Testis (tissue), 3 donors: ENCODE data around the gene MAMLD1. TPM values are rescaled to one million over a fixed set of nuclear protein-coding genes. Genes with fewer than 3 reads are reported as not detected.

Experiments
- DNase-seq: peaks from one replicate; pipeline ENCODE4 v3.0.0-alpha.2; 2019
- H3K27ac ChIP-seq, 2 donors: fragments of 200-600 bp; sonication (generic); one replicate each; pipeline ENCODE4 v1.5.1; 2019
- H3K27me3 ChIP-seq: fragments of 200-600 bp; sonication (generic); one replicate; pipeline ENCODE4 v1.5.1; 2019
- H3K36me3 ChIP-seq: fragments of 200-600 bp; sonication (generic); one replicate; pipeline ENCODE4 v1.5.1; 2017; ENCODE audit warnings: low read depth; ENCODE audit errors: missing control alignments
- H3K4me1 ChIP-seq: fragments of 200-600 bp; sonication (generic); one replicate; pipeline ENCODE4 v1.5.1; 2019
- H3K4me3 ChIP-seq, 2 donors: fragments of 200-600 bp; sonication (generic); one replicate each; pipeline ENCODE4 v1.5.1; 2017 to 2019
- H3K9me3 ChIP-seq: fragments of 200-600 bp; sonication (generic); one replicate; pipeline ENCODE4 v1.5.1; 2017
- POLR2A ChIP-seq: fragments of 450-650 bp; IDR thresholded peaks from one replicate; pipeline ENCODE4 v1.6.1; 2017; ENCODE audit warnings: antibody characterized with exemption, mild to moderate bottlenecking, moderate library complexity
- WGBS, 2 donors: methylation state at CpG; one replicate each; pipeline ENCODE4 v1.1.5; 2018; 5-methylcytosine and 5-hydroxymethylcytosine counted together
- intact Hi-C: fragments of 100-400 bp; cut with DNase I; formaldehyde crosslinking; loops from one replicate; pipeline ENCODE4 v1.15.1; 2023; ENCODE audit warnings: low total_unique reads
- polyA plus RNA-seq: library from polyadenylated mRNA; stranded (reverse); fragments of 350-450 nt; fragmentation: Illumina TruSeq; extraction: RNeasy Lipid Tissue Mini Kit (QIAGEN cat#74804); gene quantifications from one replicate; pipeline ENCODE4 v1.2.3, GENCODE V29; 2014; ENCODE audit warnings: low read depth, low replicate concordance; ENCODE audit not compliant: insufficient read depth
- total RNA-seq, 2 donors: library from RNA; depleted of rRNA; stranded (reverse); fragments of >200 nt; gene quantifications; one replicate each; pipeline ENCODE4 v1.2.3, GENCODE V29; 2016
- TF ChIP-seq, protein P1 (sequence below), 3 experiments: fragments of 450-650 bp in 2 of 3; fragments of 200-600 bp in 1 of 3; sonication (generic) in 1 of 3; IDR thresholded peaks; one replicate each; pipeline ENCODE4 v1.5.1; 2016 to 2019; ENCODE audit warnings: antibody characterized with exemption in 3 of 3, mild to moderate bottlenecking in 2 of 3, moderate library complexity in 1 of 3

Gene MAMLD1
- total and polyA plus RNA-seq, 3 donors from 2014 or later, result 31.3 to 91.5 (median 70.6) TPM

GRCh38 chrX:150323020-150323419, 40.1 kb upstream of the MAMLD1 start:
- DNase-seq, result no peak
- H3K4me1 ChIP-seq, result no peaks in the 10 kb centered on the region
- H3K4me3 ChIP-seq, result no peak overlapping the region
- H3K9me3 ChIP-seq, result no peaks in the 10 kb centered on the region
- intact Hi-C loops, result no loop called here
- no peak overlapping the region for H3K27ac ChIP-seq
- H3K36me3 ChIP-seq, result no peaks in the 10 kb centered on the region
- no peak for TF ChIP-seq POLR2A
- H3K27me3 ChIP-seq, result no peaks in the 10 kb centered on the region

- no peak for TF ChIP-seq POLR2A
- TF ChIP-seq, protein P1, sequence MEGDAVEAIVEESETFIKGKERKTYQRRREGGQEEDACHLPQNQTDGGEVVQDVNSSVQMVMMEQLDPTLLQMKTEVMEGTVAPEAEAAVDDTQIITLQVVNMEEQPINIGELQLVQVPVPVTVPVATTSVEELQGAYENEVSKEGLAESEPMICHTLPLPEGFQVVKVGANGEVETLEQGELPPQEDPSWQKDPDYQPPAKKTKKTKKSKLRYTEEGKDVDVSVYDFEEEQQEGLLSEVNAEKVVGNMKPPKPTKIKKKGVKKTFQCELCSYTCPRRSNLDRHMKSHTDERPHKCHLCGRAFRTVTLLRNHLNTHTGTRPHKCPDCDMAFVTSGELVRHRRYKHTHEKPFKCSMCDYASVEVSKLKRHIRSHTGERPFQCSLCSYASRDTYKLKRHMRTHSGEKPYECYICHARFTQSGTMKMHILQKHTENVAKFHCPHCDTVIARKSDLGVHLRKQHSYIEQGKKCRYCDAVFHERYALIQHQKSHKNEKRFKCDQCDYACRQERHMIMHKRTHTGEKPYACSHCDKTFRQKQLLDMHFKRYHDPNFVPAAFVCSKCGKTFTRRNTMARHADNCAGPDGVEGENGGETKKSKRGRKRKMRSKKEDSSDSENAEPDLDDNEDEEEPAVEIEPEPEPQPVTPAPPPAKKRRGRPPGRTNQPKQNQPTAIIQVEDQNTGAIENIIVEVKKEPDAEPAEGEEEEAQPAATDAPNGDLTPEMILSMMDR (IDR thresholded peaks at IDR 0.05), result no peak
- Histone ChIP-seq H3K27ac (no peak overlapping the region), H3K4me1 (no peaks in the 10 kb centered on the region), H3K36me3 (no peaks in the 10 kb centered on the region), H3K9me3 (no peaks in the 10 kb centered on the region), H3K4me3 (no peak overlapping the region), H3K27me3 (no peaks in the 10 kb centered on the region)
- no peak for DNase-seq
- intact Hi-C loops, result no loop called here
- 76 to 79% methylated on average over 4 of the region's 4 CpGs for WGBS, 2 donors
Measured at GRCh38 chrX:150324035-150324728, 38.9 kb upstream of the MAMLD1 start.

DNA sequence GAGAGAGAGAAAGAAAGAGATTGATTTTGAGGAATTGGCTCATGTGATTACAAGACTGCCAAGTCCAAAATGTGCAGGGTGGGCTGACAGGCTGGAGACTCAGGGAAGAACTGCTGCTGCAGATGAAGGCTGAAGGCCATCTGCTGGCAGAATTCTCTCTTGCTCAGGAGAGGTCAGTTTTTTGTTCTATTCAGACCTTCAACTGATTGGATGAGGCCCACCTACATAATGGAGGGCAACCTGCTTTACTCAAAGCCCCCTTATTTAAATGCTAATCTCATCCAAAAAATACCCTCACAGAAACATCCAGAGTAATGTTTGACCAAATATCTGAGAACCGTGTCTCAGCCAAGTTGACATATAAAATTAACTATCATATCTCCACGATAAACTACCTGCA, 38.2 kb upstream of the MAMLD1 start:
- no peak for DNase-seq
- Histone ChIP-seq H3K27ac (no peak overlapping the region), H3K4me1 (no peaks in the 10 kb centered on the region), H3K9me3 (no peaks in the 10 kb centered on the region), H3K4me3 (no peak overlapping the region), H3K27me3 (no peaks in the 10 kb centered on the region), H3K36me3 (no peaks in the 10 kb centered on the region)
- TF ChIP-seq, protein P1 (IDR thresholded peaks at IDR 0.05), result no peak
- TF ChIP-seq POLR2A, result no peak
- 83 to 91% methylated on average over 2 of the region's 2 CpGs for WGBS, 2 donors
- intact Hi-C loops, result no loop called here

GRCh38 chrX:150326541-150327247, 36.4 kb upstream of the MAMLD1 start:
- Histone ChIP-seq H3K27me3 (no peaks in the 10 kb centered on the region), H3K4me3 (no peak overlapping the region), H3K27ac (no peak overlapping the region), H3K4me1 (no peaks in the 10 kb centered on the region), H3K36me3 (no peaks in the 10 kb centered on the region), H3K9me3 (no peaks in the 10 kb centered on the region)
- TF ChIP-seq POLR2A, result no peak
- TF ChIP-seq, protein P1 (IDR thresholded peaks at IDR 0.05), result no peak
- 35 to 50% methylated on average over 3 to 4 of the region's 7 CpGs for WGBS, 2 donors
- no peak for DNase-seq
- intact Hi-C loops, result no loop called here

- TF ChIP-seq POLR2A, result no peak
- TF ChIP-seq, protein P1 (IDR thresholded peaks at IDR 0.05), result no peak
- H3K36me3 ChIP-seq, result no peaks in the 10 kb centered on the region
- H3K4me1 ChIP-seq, result no peaks in the 10 kb centered on the region
- H3K9me3 ChIP-seq, result no peaks in the 10 kb centered on the region
- 78% methylated on average over 3 to 8 of the region's 8 CpGs for WGBS, 2 donors
- no peak overlapping the region for H3K4me3 ChIP-seq
- intact Hi-C loops, result no loop called here
- DNase-seq, result no peak
- H3K27ac ChIP-seq, result no peak overlapping the region
- H3K27me3 ChIP-seq, result no peaks in the 10 kb centered on the region
Measured at GRCh38 chrX:150329282-150329681, 33.8 kb upstream of the MAMLD1 start.
